GM19240 (cell line): ENCODE measurements around the gene UHMK1.

Experiments
- DNase-seq: peaks from one replicate; pipeline ENCODE4 v3.0.0; 2011; ENCODE audit warnings: low spot score; ENCODE audit not compliant: insufficient read length

The UHMK1 gene

GRCh38 chr1:162530307-162530987 is 32.8 kb downstream of the UHMK1 start:
- DNase-seq, result peak; percentile 56

GRCh38 chr1:162530988-162531319 is 33.3 kb downstream of the UHMK1 start:
- no peak for DNase-seq

- no peak for DNase-seq
Observed at GRCh38 chr1:162535501-162535900, 37.9 kb downstream of the UHMK1 start.

- no peak for DNase-seq
Observed at GRCh38 chr1:162536511-162536910, 38.9 kb downstream of the UHMK1 start.

- no peak for DNase-seq
Observed at GRCh38 chr1:162537216-162537615, 39.6 kb downstream of the UHMK1 start.

GRCh38 chr1:162538815-162539431 is 41.3 kb downstream of the UHMK1 start:
- no peak for DNase-seq

- DNase-seq, result no peak
Observed at GRCh38 chr1:162541619-162542141, 44.1 kb downstream of the UHMK1 start.

- DNase-seq, result no peak
Observed at GRCh38 chr1:162543228-162543627, 45.6 kb downstream of the UHMK1 start.

GRCh38 chr1:162548170-162548569 is 50.6 kb downstream of the UHMK1 start:
- no peak for DNase-seq

GRCh38 chr1:162549001-162549400 is 51.4 kb downstream of the UHMK1 start:
- no peak for DNase-seq

- DNase-seq, result no peak
Observed at GRCh38 chr1:162550925-162551324, 53.3 kb downstream of the UHMK1 start.

- no peak for DNase-seq
Observed at GRCh38 chr1:162551969-162552683, 54.5 kb downstream of the UHMK1 start.

GRCh38 chr1:162552684-162553252 is 55.1 kb downstream of the UHMK1 start:
- no peak for DNase-seq

- DNase-seq, result no peak
Observed at GRCh38 chr1:162554258-162554657, 56.6 kb downstream of the UHMK1 start.

- DNase-seq, result no peak
Observed at GRCh38 chr1:162557536-162557935, 59.9 kb downstream of the UHMK1 start.

- DNase-seq, result no peak
Observed at GRCh38 chr1:162560303-162561036, 62.9 kb downstream of the UHMK1 start.

- peak; percentile 71 for DNase-seq
Observed at GRCh38 chr1:162561037-162561615, 63.5 kb downstream of the UHMK1 start.

GRCh38 chr1:162561616-162562469 is 64.2 kb downstream of the UHMK1 start, which contains the start of gene UAP1:
TSS of gene UAP1 (plus strand) at chr1:162561722. CDS start at chr1:162566069, 4,347 bp downstream.
- no peak for DNase-seq

GRCh38 chr1:162562470-162562828 is 64.8 kb downstream of the UHMK1 start:
- DNase-seq, result no peak

- DNase-seq, result no peak
Observed at GRCh38 chr1:162564762-162565218, 67.2 kb downstream of the UHMK1 start.
